ENCODE measurements around the gene CD46. TPM values are rescaled to one million over a fixed set of nuclear protein-coding genes. Genes with fewer than 3 reads are reported as not detected.

The CD46 gene
- total RNA-seq, 1 experiment from 2014 or later = 100 TPM

DNA sequence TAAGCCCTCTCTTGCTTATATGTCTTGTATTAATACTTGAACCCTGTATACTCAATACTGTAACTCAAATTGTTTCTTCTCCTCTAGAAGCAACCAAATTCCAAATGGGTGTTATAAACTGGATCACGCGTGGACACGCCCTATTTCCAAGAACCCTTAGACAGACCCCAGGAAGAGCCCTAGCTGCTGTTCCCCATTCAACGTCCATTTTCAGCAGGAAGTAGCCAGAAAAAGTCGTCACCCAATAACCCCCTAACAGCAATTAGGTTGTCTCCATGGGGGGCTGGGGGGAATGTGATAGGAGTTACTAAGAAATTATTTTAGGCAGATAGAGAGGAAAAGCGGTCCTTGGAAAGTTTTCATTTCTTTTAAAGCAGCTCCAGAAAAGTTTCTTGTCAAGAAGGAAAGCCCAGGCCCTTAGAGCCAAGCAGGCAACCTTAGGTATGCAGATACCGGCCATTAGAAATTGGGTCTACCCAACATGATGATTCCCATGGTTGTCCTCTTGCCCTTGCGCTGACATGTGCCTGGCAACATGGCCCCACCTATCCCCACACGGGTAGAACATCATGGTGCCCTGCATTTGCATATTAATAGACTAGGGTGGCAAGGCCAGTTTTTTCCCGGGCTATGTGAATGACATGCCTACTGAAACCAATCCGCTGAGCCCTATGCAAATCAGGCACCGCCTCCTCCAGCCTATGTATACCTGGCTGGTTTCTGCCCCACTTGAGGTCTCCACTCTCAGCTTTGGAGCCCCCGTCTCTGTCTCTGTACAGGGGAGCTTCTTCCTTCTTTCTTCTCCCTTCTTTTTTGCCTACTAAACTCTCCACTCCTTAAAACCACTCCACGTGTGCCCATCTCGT lies 4.0 kb upstream of the CD46 start:
- intact Hi-C loops (cut with micrococcal nuclease) = no loop called here
- no peaks in the 10 kb centered on the region for H3K9me2 ChIP-seq (ENCODE audit: insufficient read depth)
- DNase-seq (ENCODE audit: low read depth, low spot score) = no peak
- no TSS peak for BruUV-seq (replicated peaks)
- peak overlapping the region; percentile 2; the same call in 1 of the 2 replicates for H3K27ac ChIP-seq (ENCODE audit: low read depth, low read length)
- TF ChIP-seq SIN3A (IDR thresholded peaks at IDR 0.05; ENCODE audit: low read depth) (no peak), JUND (IDR thresholded peaks at IDR 0.05) (no peak), YY1 (IDR thresholded peaks at IDR 0.05; ENCODE audit: extremely low read depth, insufficient replicate concordance, low read depth, low read length) (no peak), SRF (IDR thresholded peaks at IDR 0.05; ENCODE audit: low read depth) (no peak), SP1 (IDR thresholded peaks at IDR 0.05; ENCODE audit: low read depth) (no peak), CBX3 (IDR thresholded peaks at IDR 0.05; ENCODE audit: low read depth) (no peak), EZH2phosphoT487 (IDR thresholded peaks at IDR 0.05; ENCODE audit: borderline replicate concordance) (no peak), RAD21 (IDR thresholded peaks at IDR 0.05; ENCODE audit: low read depth) (no peak), FOSL1 (IDR thresholded peaks at IDR 0.05; ENCODE audit: low read depth) (no peak), ZNF274 (IDR thresholded peaks at IDR 0.05; ENCODE audit: low read depth, low read length) (no peak), POLR2AphosphoS5 (IDR thresholded peaks at IDR 0.05; ENCODE audit: low read depth, low read length) (no peak), CEBPB (IDR thresholded peaks at IDR 0.05; ENCODE audit: low read depth) (no peak), TCF7L2 (IDR thresholded peaks at IDR 0.05; ENCODE audit: borderline replicate concordance, extremely low read depth, insufficient read depth, insufficient read length) (no peak), EZH2 (IDR thresholded peaks at IDR 0.05) (no peak), POLR2A (IDR thresholded peaks at IDR 0.05; ENCODE audit: borderline replicate concordance, extremely low read depth, insufficient read depth, insufficient read length) (no peak), EGR1 (IDR thresholded peaks at IDR 0.05; ENCODE audit: low read depth) (no peak)
- TF ChIP-seq, protein P1, sequence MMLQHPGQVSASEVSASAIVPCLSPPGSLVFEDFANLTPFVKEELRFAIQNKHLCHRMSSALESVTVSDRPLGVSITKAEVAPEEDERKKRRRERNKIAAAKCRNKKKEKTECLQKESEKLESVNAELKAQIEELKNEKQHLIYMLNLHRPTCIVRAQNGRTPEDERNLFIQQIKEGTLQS (IDR thresholded peaks at IDR 0.05) = no peak
- TF ChIP-seq, protein P2, sequence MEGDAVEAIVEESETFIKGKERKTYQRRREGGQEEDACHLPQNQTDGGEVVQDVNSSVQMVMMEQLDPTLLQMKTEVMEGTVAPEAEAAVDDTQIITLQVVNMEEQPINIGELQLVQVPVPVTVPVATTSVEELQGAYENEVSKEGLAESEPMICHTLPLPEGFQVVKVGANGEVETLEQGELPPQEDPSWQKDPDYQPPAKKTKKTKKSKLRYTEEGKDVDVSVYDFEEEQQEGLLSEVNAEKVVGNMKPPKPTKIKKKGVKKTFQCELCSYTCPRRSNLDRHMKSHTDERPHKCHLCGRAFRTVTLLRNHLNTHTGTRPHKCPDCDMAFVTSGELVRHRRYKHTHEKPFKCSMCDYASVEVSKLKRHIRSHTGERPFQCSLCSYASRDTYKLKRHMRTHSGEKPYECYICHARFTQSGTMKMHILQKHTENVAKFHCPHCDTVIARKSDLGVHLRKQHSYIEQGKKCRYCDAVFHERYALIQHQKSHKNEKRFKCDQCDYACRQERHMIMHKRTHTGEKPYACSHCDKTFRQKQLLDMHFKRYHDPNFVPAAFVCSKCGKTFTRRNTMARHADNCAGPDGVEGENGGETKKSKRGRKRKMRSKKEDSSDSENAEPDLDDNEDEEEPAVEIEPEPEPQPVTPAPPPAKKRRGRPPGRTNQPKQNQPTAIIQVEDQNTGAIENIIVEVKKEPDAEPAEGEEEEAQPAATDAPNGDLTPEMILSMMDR (IDR thresholded peaks at IDR 0.05 in 2 of 3, conservative IDR thresholded peaks at IDR 0.05 in 1 of 3; ENCODE audit: borderline replicate concordance in 1 of 3, insufficient read depth in 1 of 3, low read depth in 2 of 3, low read length in 2 of 3) = no peak
- TF ChIP-seq, protein P3, sequence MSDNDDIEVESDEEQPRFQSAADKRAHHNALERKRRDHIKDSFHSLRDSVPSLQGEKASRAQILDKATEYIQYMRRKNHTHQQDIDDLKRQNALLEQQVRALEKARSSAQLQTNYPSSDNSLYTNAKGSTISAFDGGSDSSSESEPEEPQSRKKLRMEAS (IDR thresholded peaks at IDR 0.05) = no peak
- H3K79me2 ChIP-seq (ENCODE audit: insufficient read depth, low read length) = peaks cover 10% of the 10 kb centered on the region
- POLR2A ChIA-PET = interaction anchor here (0.6 kb wide), 1 partner anchor 371 kb away, joined by 3 read pairs; no protein-coding TSS in a partner anchor
- H4K20me1 ChIP-seq (ENCODE audit: insufficient read depth) = no peaks in the 10 kb centered on the region
- RAD21 ChIA-PET (ENCODE audit: low non-redundant PET in 1 of 2, low total read pairs in 2 of 2, uncharacterized antibody in 2 of 2, unreplicated experiment in 2 of 2) = no interaction called here
- no peaks in the 10 kb centered on the region for H3K9me3 ChIP-seq (ENCODE audit: control insufficient read depth in 1 of 2, insufficient read depth in 1 of 2, low read depth in 1 of 2, low read length in 2 of 2)
- H3K4me2 ChIP-seq (ENCODE audit: low read length) = peak overlapping the region; percentile 33; the same call in 1 of the 2 replicates
- ATAC-seq = no peak
- H3K4me3 ChIP-seq (replicated peaks in 1 of 2; ENCODE audit: low read depth in 1 of 2, low read length in 2 of 2) = no peak overlapping the region
- H3K9ac ChIP-seq (ENCODE audit: low read length) = no peak overlapping the region
- peaks cover 26 to 38% of the 10 kb centered on the region in 2 experiments for H3K4me1 ChIP-seq (ENCODE audit: control insufficient read depth in 1 of 2, insufficient read depth in 2 of 2, low read length in 2 of 2)
- H3K27me3 ChIP-seq (ENCODE audit: insufficient read depth, low read length) = no peaks in the 10 kb centered on the region
- CTCF ChIA-PET = no interaction called here
- no peak overlapping the region for H2AFZ ChIP-seq (ENCODE audit: low read depth, low read length, poor library complexity, severe bottlenecking)
- H3K36me3 ChIP-seq (ENCODE audit: control insufficient read depth in 1 of 2, insufficient read depth in 2 of 2, low read length in 2 of 2) = no peaks in the 10 kb centered on the region

Measured in HCT116 (cell line).